MM.1S (cell line): ENCODE measurements around the gene POLD4.

ENCODE experiments used
- CTCF ChIP-seq: fragments of 300-600 bp; sonication (generic); IDR thresholded peaks from 2 replicates; pipeline ENCODE4 v1.5.1; 2016; ENCODE audit warnings: antibody characterized with exemption, low read length, mixed read lengths
- EZH2 ChIP-seq: fragments of 300-600 bp; sonication (generic); optimal IDR thresholded peaks from 2 replicates; pipeline ENCODE3; 2017; ENCODE audit warnings: low read depth, mild to moderate bottlenecking, antibody characterized with exemption, low read length, mixed read lengths
- EZH2phosphoT487 ChIP-seq: fragments of 300-600 bp; sonication (generic); IDR thresholded peaks from 2 replicates; pipeline ENCODE4 v1.6.1; 2018; ENCODE audit warnings: antibody characterized with exemption, low read length

- no peak for TF ChIP-seq EZH2
- no peak for TF ChIP-seq CTCF
- TF ChIP-seq EZH2phosphoT487, result no peak
These were observed 1.9 kb upstream of the POLD4 start for GRCh38 chr11:67355023-67355793.
